ENCODE data around the gene ZNF628. TPM values are rescaled to one million over a fixed set of nuclear protein-coding genes. Genes with fewer than 3 reads are reported as not detected.

The ZNF628 gene
- total RNA-seq, 4 donors from 2014 or later: 7.4 to 22.3 (median 14.1) TPM

- no peak for DNase-seq
- no peak for ATAC-seq
- Histone ChIP-seq H3K4me1 (no peaks in the 10 kb centered on the region), H3K4me3 (no peak overlapping the region), H3K36me3 (no peaks in the 10 kb centered on the region), H3K27me3 (peaks cover 59 to 70% (median 69%) of the 10 kb centered on the region in 3 donors), H3K9me3 (no peaks in the 10 kb centered on the region), H3K27ac (no peak overlapping the region)
- TF ChIP-seq POLR2A (IDR thresholded peaks at IDR 0.05) (no peak), CTCF (IDR thresholded peaks at IDR 0.05 in 4 of 5, conservative IDR thresholded peaks at IDR 0.05 in 1 of 5) (no peak)
- in situ Hi-C loops (cut with MboI; ENCODE audit: low sequenced_read_pairs in 4 of 4) (no loop called here), intact Hi-C loops (cut with DNase I; ENCODE audit: low total_unique reads) (no loop called here)
These were observed 42.0 kb upstream of the ZNF628 start for GRCh38 chr19:55434356-55434919.

DNA sequence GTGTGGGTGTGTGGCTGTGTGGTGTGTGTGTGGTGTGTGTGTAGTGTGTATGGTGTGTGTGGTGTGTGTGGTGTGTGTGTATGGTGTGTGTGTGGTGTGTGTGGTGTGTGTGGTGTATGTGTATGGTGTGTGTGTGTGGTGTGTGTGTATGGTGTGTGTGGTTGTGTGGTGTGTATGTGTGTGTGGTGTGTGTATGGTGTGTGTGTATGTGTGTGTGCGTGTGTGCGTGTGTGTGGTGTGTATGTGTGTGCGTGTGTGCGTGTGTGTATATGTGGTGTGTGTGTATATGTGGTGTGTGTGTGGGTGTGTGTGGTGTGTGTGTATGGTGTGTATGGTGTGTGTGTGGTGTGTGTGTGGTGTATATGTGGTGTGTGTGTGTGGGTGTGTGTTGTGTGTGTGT lies 41.4 kb upstream of the ZNF628 start:
- H3K4me1 ChIP-seq: no peaks in the 10 kb centered on the region
- in situ Hi-C loops (cut with MboI; ENCODE audit: low sequenced_read_pairs in 4 of 4): no loop called here
- no peaks in the 10 kb centered on the region for H3K9me3 ChIP-seq
- H3K27me3 ChIP-seq: peaks cover 59 to 70% (median 68%) of the 10 kb centered on the region in 3 donors
- no peak overlapping the region for H3K4me3 ChIP-seq
- ATAC-seq (no peak), DNase-seq (no peak)
- intact Hi-C loops (cut with DNase I; ENCODE audit: low total_unique reads): no loop called here
- TF ChIP-seq POLR2A (IDR thresholded peaks at IDR 0.05) (no peak), CTCF (IDR thresholded peaks at IDR 0.05 in 4 of 5, conservative IDR thresholded peaks at IDR 0.05 in 1 of 5) (no peak)
- no peak overlapping the region for H3K27ac ChIP-seq
- H3K36me3 ChIP-seq: no peaks in the 10 kb centered on the region

- no peak for DNase-seq
- in situ Hi-C loops (cut with MboI; ENCODE audit: low sequenced_read_pairs in 4 of 4) (no loop called here), intact Hi-C loops (cut with DNase I; ENCODE audit: low total_unique reads) (no loop called here)
- Histone ChIP-seq H3K27ac (no peak overlapping the region), H3K4me1 (no peaks in the 10 kb centered on the region), H3K4me3 (no peak overlapping the region), H3K9me3 (no peaks in the 10 kb centered on the region), H3K27me3 (peaks cover 61 to 72% (median 70%) of the 10 kb centered on the region in 3 donors), H3K36me3 (no peaks in the 10 kb centered on the region)
- TF ChIP-seq POLR2A (IDR thresholded peaks at IDR 0.05): no peak
- no peak for TF ChIP-seq CTCF (IDR thresholded peaks at IDR 0.05 in 4 of 5, conservative IDR thresholded peaks at IDR 0.05 in 1 of 5)
- ATAC-seq: no peak
These were observed 39.6 kb upstream of the ZNF628 start for GRCh38 chr19:55436847-55437246.

GRCh38 chr19:55437410-55437809 lies 39.0 kb upstream of the ZNF628 start:
- peaks cover 58 to 69% (median 68%) of the 10 kb centered on the region in 3 donors for H3K27me3 ChIP-seq
- DNase-seq: no peak

More at GRCh38 chr19:55437410-55437809, 39.0 kb upstream of the ZNF628 start:
- no peak for ATAC-seq
- TF ChIP-seq CTCF (IDR thresholded peaks at IDR 0.05 in 4 of 5, conservative IDR thresholded peaks at IDR 0.05 in 1 of 5): no peak
- TF ChIP-seq POLR2A (IDR thresholded peaks at IDR 0.05): no peak
- no peaks in the 10 kb centered on the region for H3K9me3 ChIP-seq
- H3K4me3 ChIP-seq: no peak overlapping the region
- in situ Hi-C loops (cut with MboI; ENCODE audit: low sequenced_read_pairs in 4 of 4) (no loop called here), intact Hi-C loops (cut with DNase I; ENCODE audit: low total_unique reads) (no loop called here)
- H3K4me1 ChIP-seq: no peaks in the 10 kb centered on the region
- no peaks in the 10 kb centered on the region for H3K36me3 ChIP-seq
- H3K27ac ChIP-seq: no peak overlapping the region

Data from gastrocnemius medialis (tissue), 4 donors.